Spleen (tissue), 11 donors: ENCODE measurements around the gene MLF2. TPM values are rescaled to one million over a fixed set of nuclear protein-coding genes. Genes with fewer than 3 reads are reported as not detected.
A peak's percentile ranks its signal among the peaks of the same experiment; 100 is the strongest.

Experiments used
- DNase-seq: peaks from one replicate; pipeline ENCODE4 v3.0.0-alpha.2; 2020
- H3K27ac ChIP-seq, 8 donors: fragments of 200-600 bp; sonication (generic) in 7 of 8; 1 replicate in 4 of 8; 2 replicates in 4 of 8; pipeline versions ENCODE4 v1.5.0 to v1.8.0; 2016 to 2021; ENCODE audit warnings: inconsistent platforms in 4 of 8, mild to moderate bottlenecking in 4 of 8, moderate library complexity in 1 of 8
- H3K27me3 ChIP-seq, 7 donors: fragments of 200-600 bp; sonication (generic) in 6 of 7; replicated peaks in 1 of 7; 1 replicate in 4 of 7; 2 replicates in 3 of 7; pipeline versions ENCODE4 v1.5.0 to v1.8.0; 2016 to 2021; ENCODE audit warnings: inconsistent platforms in 3 of 7, mild to moderate bottlenecking in 1 of 7
- H3K36me3 ChIP-seq, 6 donors: fragments of 200-600 bp; sonication (generic) in 5 of 6; 1 replicate in 4 of 6; 2 replicates in 2 of 6; pipeline versions ENCODE4 v1.5.0 to v1.8.0; 2016 to 2021; ENCODE audit warnings: inconsistent platforms in 2 of 6
- H3K4me1 ChIP-seq, 6 donors: fragments of 200-600 bp; sonication (generic) in 5 of 6; 1 replicate in 3 of 6; 2 replicates in 3 of 6; pipeline versions ENCODE4 v1.5.0 to v1.8.0; 2016 to 2021; ENCODE audit warnings: inconsistent platforms in 3 of 6
- H3K4me3 ChIP-seq, 8 donors: fragments of 200-600 bp; sonication (generic) in 7 of 8; 1 replicate in 4 of 8; 2 replicates in 4 of 8; pipeline versions ENCODE4 v1.5.0 to v1.8.0; 2016 to 2021; ENCODE audit warnings: inconsistent platforms in 4 of 8, mild to moderate bottlenecking in 4 of 8, moderate library complexity in 2 of 8
- H3K9me3 ChIP-seq, 8 donors: fragments of 200-600 bp; sonication (generic) in 7 of 8; 1 replicate in 4 of 8; 2 replicates in 4 of 8; pipeline versions ENCODE4 v1.5.0 to v1.8.0; 2016 to 2021; ENCODE audit warnings: inconsistent platforms in 4 of 8
- POLR2A ChIP-seq, 3 donors: fragments of 450-650 bp; IDR thresholded peaks; one replicate each; pipeline ENCODE4 v1.5.1; 2017; ENCODE audit warnings: antibody characterized with exemption in 3 of 3, mild to moderate bottlenecking in 1 of 3
- POLR2AphosphoS5 ChIP-seq, 3 donors: sonication (generic); formaldehyde crosslinking; IDR thresholded peaks; one replicate each; pipeline ENCODE4 v1.5.1; 2017; ENCODE audit warnings: antibody characterized with exemption in 3 of 3
- WGBS, 5 donors: extraction: QIAGEN DNeasy Blood & Tissue Kit in 3 of 5; methylation state at CpG; one replicate each; pipeline versions ENCODE4 v1.1.5 to v1.1.7; 2013 to 2018; 5-methylcytosine and 5-hydroxymethylcytosine counted together
- intact Hi-C: fragments of 100-400 bp; cut with DNase I; formaldehyde crosslinking; loops from one replicate; pipeline ENCODE4 v1.15.0; 2023; ENCODE audit warnings: low total_unique reads
- polyA plus RNA-seq, 3 donors: library from polyadenylated mRNA; stranded (reverse); fragments of 200-250 nt; gene quantifications; one replicate each; pipeline ENCODE4 v1.2.1, GENCODE V29; 2013
- total RNA-seq, 7 donors: library from RNA; depleted of rRNA in 3 of 7; stranded (reverse); fragments of >200 nt in 3 of 7; fragmentation: NEBNext Ultra II Directional in 4 of 7; extraction: Animal tissue kit (Norgen Biotek cat#: 25700) in 4 of 7; gene quantifications; one replicate each; pipeline versions ENCODE4 v1.1.0 to v1.2.1, GENCODE V29; 2016 to 2021
- TF ChIP-seq, protein P1 (sequence below), 11 experiments: fragments of 200-600 bp in 7 of 11; fragments of 450-650 bp in 4 of 11; sonication (generic) in 4 of 11; IDR thresholded peaks in 8 of 11; conservative IDR thresholded peaks in 3 of 11; 1 replicate in 7 of 11; 2 replicates in 4 of 11; pipeline versions ENCODE4 v1.4.0 to v1.8.0; 2016 to 2021; ENCODE audit warnings: antibody characterized with exemption in 11 of 11, inconsistent platforms in 4 of 11, mild to moderate bottlenecking in 1 of 11
- donor health status: healthy with polysubstance abuse.
- donor health status: DM: no; HTN: no; CAD: no; lungs with moderate emphysema.
- donor health status: DM: no; HTN: no; CAD: no.
- donor health status: Bipolar disorder and iron deficiency.
- donor health status: healthy.
- donor health status: DM: no; HTN: no; CAD: no.
- donor health status: DM: yes; HTN: yes; CAD: no.

MLF2 gene
- total and polyA plus RNA-seq, 10 donors = 78.0 to 123 (median 104) TPM

DNA sequence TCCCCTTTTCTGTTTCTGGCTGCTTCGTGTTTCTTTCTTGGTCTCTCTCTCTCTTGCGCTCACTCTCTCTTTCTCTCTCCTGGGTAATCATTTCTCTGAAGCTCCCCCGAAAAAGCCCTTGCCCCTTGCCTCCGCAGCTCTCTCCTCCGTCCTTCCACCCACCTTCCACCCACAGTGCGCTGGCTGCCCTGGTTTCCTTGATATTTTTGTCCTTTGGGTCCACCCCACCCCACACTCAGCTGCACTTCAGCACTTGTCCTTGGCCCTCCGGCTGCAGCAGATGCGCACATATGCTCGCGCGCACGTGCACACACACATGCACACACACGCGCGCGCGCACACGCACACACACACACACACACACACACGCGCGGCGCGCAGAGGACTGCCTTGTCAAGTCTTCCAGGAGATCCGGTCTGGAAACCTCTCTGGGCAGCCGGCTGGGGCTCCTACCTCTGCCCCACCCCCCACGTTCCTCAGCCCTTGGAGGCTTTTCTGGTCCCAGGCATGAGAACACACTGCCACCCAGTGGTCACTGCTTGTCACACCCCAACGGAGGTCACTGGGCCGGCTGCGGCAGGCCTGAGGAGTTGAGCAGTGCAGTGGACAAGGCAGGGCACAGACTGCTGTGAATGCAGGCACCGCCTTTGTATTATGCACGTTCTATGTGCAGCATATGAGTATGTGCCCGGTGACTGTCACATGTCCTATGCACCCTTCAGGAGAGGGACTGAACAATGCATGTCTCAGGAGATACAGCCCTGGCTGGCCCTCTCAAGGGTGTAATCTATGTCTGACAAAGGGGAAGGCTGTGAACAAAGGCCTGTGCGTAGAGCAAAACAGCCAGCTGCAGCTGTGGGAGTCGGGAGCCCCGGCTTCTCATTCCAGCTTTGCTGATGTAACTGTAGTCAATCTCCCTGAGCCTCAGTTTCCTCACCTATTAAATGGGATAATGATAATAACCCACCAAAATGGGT lies 25.9 kb upstream of the MLF2 start:
- peak overlapping the region; percentile 19 to 71 (median 38) for H3K4me3 ChIP-seq
- H3K27me3 ChIP-seq = peaks cover 0 to 45% (median 7%) of the 10 kb centered on the region in 7 donors
- DNase-seq = peak; percentile 96
- TF ChIP-seq POLR2AphosphoS5 (IDR thresholded peaks at IDR 0.05) (peak; percentile 78 to 84 (median 80)), POLR2A (IDR thresholded peaks at IDR 0.05) (no peak)
- TF ChIP-seq, protein P1, sequence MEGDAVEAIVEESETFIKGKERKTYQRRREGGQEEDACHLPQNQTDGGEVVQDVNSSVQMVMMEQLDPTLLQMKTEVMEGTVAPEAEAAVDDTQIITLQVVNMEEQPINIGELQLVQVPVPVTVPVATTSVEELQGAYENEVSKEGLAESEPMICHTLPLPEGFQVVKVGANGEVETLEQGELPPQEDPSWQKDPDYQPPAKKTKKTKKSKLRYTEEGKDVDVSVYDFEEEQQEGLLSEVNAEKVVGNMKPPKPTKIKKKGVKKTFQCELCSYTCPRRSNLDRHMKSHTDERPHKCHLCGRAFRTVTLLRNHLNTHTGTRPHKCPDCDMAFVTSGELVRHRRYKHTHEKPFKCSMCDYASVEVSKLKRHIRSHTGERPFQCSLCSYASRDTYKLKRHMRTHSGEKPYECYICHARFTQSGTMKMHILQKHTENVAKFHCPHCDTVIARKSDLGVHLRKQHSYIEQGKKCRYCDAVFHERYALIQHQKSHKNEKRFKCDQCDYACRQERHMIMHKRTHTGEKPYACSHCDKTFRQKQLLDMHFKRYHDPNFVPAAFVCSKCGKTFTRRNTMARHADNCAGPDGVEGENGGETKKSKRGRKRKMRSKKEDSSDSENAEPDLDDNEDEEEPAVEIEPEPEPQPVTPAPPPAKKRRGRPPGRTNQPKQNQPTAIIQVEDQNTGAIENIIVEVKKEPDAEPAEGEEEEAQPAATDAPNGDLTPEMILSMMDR (IDR thresholded peaks at IDR 0.05 in 8 of 11, conservative IDR thresholded peaks at IDR 0.05 in 3 of 11) = peak; percentile 94 to 98 (median 97)
- H3K4me1 ChIP-seq = peaks cover 3 to 42% (median 18%) of the 10 kb centered on the region in 6 donors
- intact Hi-C loops = no loop called here
- H3K36me3 ChIP-seq = peaks cover 0 to 5% (median 0%) of the 10 kb centered on the region in 6 donors
- H3K9me3 ChIP-seq = no peaks in the 10 kb centered on the region
- 6 to 10% (median 7%) methylated on average over 24 to 35 of the region's 35 CpGs for WGBS, 5 donors
- peak overlapping the region in 5 of 8 donors; percentile 0 to 59 (median 48) for H3K27ac ChIP-seq

DNA sequence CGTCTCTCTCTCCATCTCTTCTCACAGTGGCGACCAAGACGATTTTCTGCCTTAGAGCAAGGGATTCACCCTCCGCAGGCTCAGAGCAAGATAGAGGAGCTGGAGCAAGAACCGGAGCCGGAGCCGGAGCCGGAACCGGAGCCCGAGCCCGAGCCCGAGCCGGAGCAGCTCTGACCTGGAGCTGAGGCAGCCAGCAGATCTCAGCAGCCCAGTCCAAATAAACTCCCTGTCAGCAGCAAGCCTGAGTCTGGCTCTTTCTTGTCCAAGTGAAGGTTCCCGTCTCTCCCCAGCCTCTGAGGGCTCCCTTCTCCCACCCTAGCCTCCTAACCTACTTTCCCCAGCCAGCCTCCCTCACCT lies 25.3 kb upstream of the MLF2 start:
- Histone ChIP-seq H3K4me1 (peaks cover 3 to 49% (median 22%) of the 10 kb centered on the region in 6 donors), H3K27ac (peak overlapping the region in 5 of 8 donors; percentile 0 to 59 (median 48)), H3K27me3 (peaks cover 0 to 52% (median 14%) of the 10 kb centered on the region in 7 donors), H3K4me3 (peak overlapping the region in 6 of 8 donors; percentile 36 to 71 (median 38)), H3K36me3 (peaks cover 0 to 5% (median 0%) of the 10 kb centered on the region in 6 donors), H3K9me3 (no peaks in the 10 kb centered on the region)
- 51 to 73% (median 53%) methylated on average over 14 of the region's 14 CpGs for WGBS, 5 donors
- intact Hi-C loops = no loop called here
- no peak for DNase-seq
- no peak for TF ChIP-seq POLR2AphosphoS5 (IDR thresholded peaks at IDR 0.05)
- TF ChIP-seq, protein P1 (IDR thresholded peaks at IDR 0.05 in 8 of 11, conservative IDR thresholded peaks at IDR 0.05 in 3 of 11) = no peak
- TF ChIP-seq POLR2A (IDR thresholded peaks at IDR 0.05) = no peak

- Histone ChIP-seq H3K27me3 (peaks cover 0 to 60% (median 20%) of the 10 kb centered on the region in 7 donors), H3K4me1 (peaks cover 3 to 57% (median 29%) of the 10 kb centered on the region in 6 donors), H3K4me3 (no peak overlapping the region), H3K27ac (no peak overlapping the region), H3K36me3 (peaks cover 0 to 5% (median 0%) of the 10 kb centered on the region in 6 donors), H3K9me3 (no peaks in the 10 kb centered on the region)
- DNase-seq = no peak
- WGBS, 5 donors = 85 to 98% (median 94%) methylated on average over 5 of the region's 5 CpGs
- TF ChIP-seq POLR2AphosphoS5 (IDR thresholded peaks at IDR 0.05) = no peak
- TF ChIP-seq POLR2A (IDR thresholded peaks at IDR 0.05) = no peak
- TF ChIP-seq, protein P1 (IDR thresholded peaks at IDR 0.05 in 8 of 11, conservative IDR thresholded peaks at IDR 0.05 in 3 of 11) = no peak
- intact Hi-C loops = no loop called here
Observed at GRCh38 chr12:6777386-6777785, 24.4 kb upstream of the MLF2 start.
